HepG2 (cell line): Measurements from ENCODE around the gene MAFF. TPM values are rescaled to one million over a fixed set of nuclear protein-coding genes. Genes with fewer than 3 reads are reported as not detected.

Experiments used
- CBX5 ChIP-seq: sonication (generic); formaldehyde crosslinking; IDR thresholded peaks from 2 replicates; pipeline ENCODE4 v1.4.0; 2020; ENCODE audit warnings: missing genetic modification reagents, borderline replicate concordance
- DZIP1 ChIP-seq: sonication (generic); formaldehyde crosslinking; IDR thresholded peaks from 2 replicates; pipeline ENCODE4 v1.5.0; 2020; ENCODE audit warnings: mild to moderate bottlenecking, missing genetic modification reagents
- FOXK2 ChIP-seq: fragments of 450-650 bp; IDR thresholded peaks from 2 replicates; pipeline ENCODE4 v1.6.1; 2016
- KIAA2018 ChIP-seq: sonication (generic); formaldehyde crosslinking; IDR thresholded peaks from 2 replicates; pipeline ENCODE4 v1.5.0; 2020; ENCODE audit warnings: mild to moderate bottlenecking, missing genetic modification reagents, borderline replicate concordance
- SMAD9 ChIP-seq: sonication (generic); formaldehyde crosslinking; IDR thresholded peaks from 2 replicates; pipeline ENCODE4 v1.5.1; 2020; ENCODE audit warnings: mild to moderate bottlenecking, missing genetic modification reagents
- ZFP36 ChIP-seq: fragments of 150-350 bp; IDR thresholded peaks from 2 replicates; pipeline ENCODE4 v1.6.1; 2018; ENCODE audit warnings: borderline replicate concordance, low read length, low read depth; ENCODE audit not compliant: partially characterized antibody
- polyA plus RNA-seq, 8 experiments: library from polyadenylated mRNA; depleted of rRNA in 3 of 8; stranded (reverse) in 7 of 8; unstranded in 1 of 8; fragments of >200 nt; fragmentation: Illumina TruSeq in 4 of 8; extraction: Trizol in 4 of 8; gene quantifications; 2 replicates each; pipeline versions ENCODE4 v1.2.1 to v1.2.3, GENCODE V29; 2011 to 2016; ENCODE audit warnings: low read depth in 4 of 8, missing spikeins in 1 of 8, mixed read lengths in 1 of 8; ENCODE audit not compliant: insufficient read depth in 1 of 8
- total RNA-seq, 5 experiments: library from RNA; depleted of rRNA; stranded (reverse); fragments of >200 nt; fragmentation: Illumina TruSeq; extraction: Trizol; gene quantifications; 2 replicates each; pipeline ENCODE4 v1.2.3, GENCODE V29; 2016; ENCODE audit warnings: low read depth in 1 of 5
- TF ChIP-seq, protein P1 (sequence below): IDR thresholded peaks from 2 replicates; pipeline ENCODE4 v1.6.1; 2012; ENCODE audit warnings: inconsistent platforms
- TF ChIP-seq, protein P2 (sequence below): sonication (generic); formaldehyde crosslinking; IDR thresholded peaks from 2 replicates; pipeline ENCODE4 v1.4.0; 2020; ENCODE audit warnings: missing genetic modification reagents
- TF ChIP-seq, protein P3 (sequence below): sonication (generic); formaldehyde crosslinking; IDR thresholded peaks from 2 replicates; pipeline ENCODE4 v1.5.0; 2020; ENCODE audit warnings: mild to moderate bottlenecking, missing genetic modification reagents

MAFF gene
- total and polyA plus RNA-seq, 2 of the 13 experiments (the other 11 are each of a cell fraction or from before 2014, with no cell fraction given) = 5.4 to 14.3 TPM

DNA sequence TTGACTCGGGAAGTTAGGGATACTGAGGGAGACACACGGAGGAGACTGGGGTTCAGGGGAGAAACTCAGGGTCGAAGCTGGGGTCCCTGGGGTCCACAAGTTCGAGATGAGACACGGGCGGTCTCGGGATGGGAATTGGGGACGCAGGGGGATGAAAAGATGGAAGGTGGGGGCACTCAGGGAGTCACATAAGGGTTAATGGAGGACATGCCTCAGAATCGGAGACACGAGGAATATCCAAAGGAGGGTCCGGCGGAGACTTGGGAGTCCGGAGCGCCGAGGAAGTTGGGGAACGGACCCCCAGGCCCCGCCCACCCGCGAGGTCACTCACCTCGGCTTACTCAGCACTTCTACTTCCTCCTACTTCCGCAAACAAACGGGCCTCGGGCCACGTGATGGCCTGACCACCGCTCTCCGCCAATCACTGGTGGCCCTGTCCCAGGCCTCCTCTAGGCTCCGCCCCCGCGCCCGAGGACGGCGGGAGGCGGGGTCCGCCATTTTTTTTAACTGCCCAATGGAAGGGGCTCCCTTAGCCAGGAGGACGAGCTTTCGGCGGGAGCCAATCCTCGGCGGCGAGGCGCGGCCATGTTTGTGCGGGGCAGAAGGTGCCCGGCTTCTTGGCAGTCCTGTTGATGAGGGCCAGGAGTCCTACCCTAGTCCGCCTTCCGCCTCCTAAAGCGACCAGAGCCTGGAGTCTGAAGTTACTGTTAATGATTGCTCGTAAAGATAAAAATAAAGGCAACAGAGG, 20.2 kb upstream of the MAFF start, which contains the start of gene PLA2G6 (continued):
- TF ChIP-seq, protein P1, sequence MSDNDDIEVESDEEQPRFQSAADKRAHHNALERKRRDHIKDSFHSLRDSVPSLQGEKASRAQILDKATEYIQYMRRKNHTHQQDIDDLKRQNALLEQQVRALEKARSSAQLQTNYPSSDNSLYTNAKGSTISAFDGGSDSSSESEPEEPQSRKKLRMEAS = no peak; the same call in 1 of the 2 replicates
- TF ChIP-seq CBX5 (CRISPR knock-in tag) (no peak), KIAA2018 (CRISPR knock-in tag) (no peak), ZFP36 (no peak), SMAD9 (CRISPR knock-in tag) (no peak), DZIP1 (CRISPR knock-in tag) (no peak), FOXK2 (no peak)
- TF ChIP-seq, protein P2, sequence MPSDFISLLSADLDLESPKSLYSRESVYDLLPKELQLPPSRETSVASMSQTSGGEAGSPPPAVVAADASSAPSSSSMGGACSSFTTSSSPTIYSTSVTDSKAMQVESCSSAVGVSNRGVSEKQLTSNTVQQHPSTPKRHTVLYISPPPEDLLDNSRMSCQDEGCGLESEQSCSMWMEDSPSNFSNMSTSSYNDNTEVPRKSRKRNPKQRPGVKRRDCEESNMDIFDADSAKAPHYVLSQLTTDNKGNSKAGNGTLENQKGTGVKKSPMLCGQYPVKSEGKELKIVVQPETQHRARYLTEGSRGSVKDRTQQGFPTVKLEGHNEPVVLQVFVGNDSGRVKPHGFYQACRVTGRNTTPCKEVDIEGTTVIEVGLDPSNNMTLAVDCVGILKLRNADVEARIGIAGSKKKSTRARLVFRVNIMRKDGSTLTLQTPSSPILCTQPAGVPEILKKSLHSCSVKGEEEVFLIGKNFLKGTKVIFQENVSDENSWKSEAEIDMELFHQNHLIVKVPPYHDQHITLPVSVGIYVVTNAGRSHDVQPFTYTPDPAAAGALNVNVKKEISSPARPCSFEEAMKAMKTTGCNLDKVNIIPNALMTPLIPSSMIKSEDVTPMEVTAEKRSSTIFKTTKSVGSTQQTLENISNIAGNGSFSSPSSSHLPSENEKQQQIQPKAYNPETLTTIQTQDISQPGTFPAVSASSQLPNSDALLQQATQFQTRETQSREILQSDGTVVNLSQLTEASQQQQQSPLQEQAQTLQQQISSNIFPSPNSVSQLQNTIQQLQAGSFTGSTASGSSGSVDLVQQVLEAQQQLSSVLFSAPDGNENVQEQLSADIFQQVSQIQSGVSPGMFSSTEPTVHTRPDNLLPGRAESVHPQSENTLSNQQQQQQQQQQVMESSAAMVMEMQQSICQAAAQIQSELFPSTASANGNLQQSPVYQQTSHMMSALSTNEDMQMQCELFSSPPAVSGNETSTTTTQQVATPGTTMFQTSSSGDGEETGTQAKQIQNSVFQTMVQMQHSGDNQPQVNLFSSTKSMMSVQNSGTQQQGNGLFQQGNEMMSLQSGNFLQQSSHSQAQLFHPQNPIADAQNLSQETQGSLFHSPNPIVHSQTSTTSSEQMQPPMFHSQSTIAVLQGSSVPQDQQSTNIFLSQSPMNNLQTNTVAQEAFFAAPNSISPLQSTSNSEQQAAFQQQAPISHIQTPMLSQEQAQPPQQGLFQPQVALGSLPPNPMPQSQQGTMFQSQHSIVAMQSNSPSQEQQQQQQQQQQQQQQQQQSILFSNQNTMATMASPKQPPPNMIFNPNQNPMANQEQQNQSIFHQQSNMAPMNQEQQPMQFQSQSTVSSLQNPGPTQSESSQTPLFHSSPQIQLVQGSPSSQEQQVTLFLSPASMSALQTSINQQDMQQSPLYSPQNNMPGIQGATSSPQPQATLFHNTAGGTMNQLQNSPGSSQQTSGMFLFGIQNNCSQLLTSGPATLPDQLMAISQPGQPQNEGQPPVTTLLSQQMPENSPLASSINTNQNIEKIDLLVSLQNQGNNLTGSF = no peak
- TF ChIP-seq, protein P3, sequence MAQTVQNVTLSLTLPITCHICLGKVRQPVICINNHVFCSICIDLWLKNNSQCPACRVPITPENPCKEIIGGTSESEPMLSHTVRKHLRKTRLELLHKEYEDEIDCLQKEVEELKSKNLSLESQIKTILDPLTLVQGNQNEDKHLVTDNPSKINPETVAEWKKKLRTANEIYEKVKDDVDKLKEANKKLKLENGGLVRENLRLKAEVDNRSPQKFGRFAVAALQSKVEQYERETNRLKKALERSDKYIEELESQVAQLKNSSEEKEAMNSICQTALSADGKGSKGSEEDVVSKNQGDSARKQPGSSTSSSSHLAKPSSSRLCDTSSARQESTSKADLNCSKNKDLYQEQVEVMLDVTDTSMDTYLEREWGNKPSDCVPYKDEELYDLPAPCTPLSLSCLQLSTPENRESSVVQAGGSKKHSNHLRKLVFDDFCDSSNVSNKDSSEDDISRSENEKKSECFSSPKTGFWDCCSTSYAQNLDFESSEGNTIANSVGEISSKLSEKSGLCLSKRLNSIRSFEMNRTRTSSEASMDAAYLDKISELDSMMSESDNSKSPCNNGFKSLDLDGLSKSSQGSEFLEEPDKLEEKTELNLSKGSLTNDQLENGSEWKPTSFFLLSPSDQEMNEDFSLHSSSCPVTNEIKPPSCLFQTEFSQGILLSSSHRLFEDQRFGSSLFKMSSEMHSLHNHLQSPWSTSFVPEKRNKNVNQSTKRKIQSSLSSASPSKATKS (CRISPR knock-in tag) = no peak
